Measurements from ENCODE around the gene EVPL. TPM values are rescaled to one million over a fixed set of nuclear protein-coding genes. Genes with fewer than 3 reads are reported as not detected.

The EVPL gene
- total RNA-seq, 2 experiments from 2014 or later, result 5.1 to 9.9 TPM

DNA sequence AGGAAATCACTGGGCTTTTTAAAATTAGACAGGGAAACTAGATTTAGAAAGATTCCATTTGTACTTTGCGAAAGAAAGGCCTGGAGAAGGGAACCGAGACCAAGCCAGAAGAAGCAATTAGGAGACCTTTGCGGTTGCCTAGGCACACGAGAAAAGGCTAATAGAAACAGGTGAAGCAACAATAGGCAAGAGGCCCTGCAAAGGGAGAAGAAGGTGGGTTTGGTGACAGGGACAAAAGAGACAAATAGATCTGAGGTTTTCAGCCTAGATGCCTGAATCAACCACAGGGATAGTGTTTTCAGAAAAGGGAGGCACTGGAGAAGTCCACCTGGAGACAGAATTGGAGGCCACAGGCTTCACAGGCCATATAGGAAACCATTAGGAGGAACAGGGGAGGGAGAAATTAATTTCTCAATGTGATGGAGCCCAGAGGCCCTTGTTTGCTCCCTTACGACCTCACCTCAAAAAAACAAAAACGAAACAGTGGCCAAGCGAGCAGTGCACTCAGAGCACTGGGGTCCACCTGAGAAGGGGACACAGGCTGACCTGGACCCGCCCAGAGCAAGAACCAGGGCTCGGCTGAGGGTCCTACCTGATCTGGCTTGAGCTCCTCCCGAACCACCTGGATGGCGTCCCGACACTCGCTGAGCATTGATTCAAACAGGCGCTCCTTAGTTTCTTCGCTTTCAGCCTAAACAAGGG is 22.9 kb upstream of the EVPL start:
- intact Hi-C loops (cut with micrococcal nuclease; ENCODE audit: unreplicated experiment), result loop anchor here (2.0 kb wide), 1 partner anchor 35 kb away; no protein-coding TSS in a partner anchor
- Histone ChIP-seq H3K4me2 (ENCODE audit: low read length) (no peak overlapping the region), H3K36me3 (ENCODE audit: insufficient read depth, low read length) (peaks cover 94% of the 10 kb centered on the region), H3K4me3 (ENCODE audit: low read depth, low read length, poor library complexity, severe bottlenecking) (no peak overlapping the region), H3K9me3 (ENCODE audit: low read length) (no peaks in the 10 kb centered on the region), H2AFZ (ENCODE audit: low read length) (no peak overlapping the region), H3K4me1 (ENCODE audit: insufficient read depth, low read length, poor library complexity, severe bottlenecking) (peaks cover 36% of the 10 kb centered on the region), H4K20me1 (ENCODE audit: insufficient read depth, low read length) (no peaks in the 10 kb centered on the region), H3K79me2 (ENCODE audit: insufficient read depth, low read depth, low read length) (peaks cover 3% of the 10 kb centered on the region; the same call in 1 of the 2 replicates), H3K9me2 (ENCODE audit: insufficient read depth, low read length) (no peaks in the 10 kb centered on the region), H3K27ac (ENCODE audit: low read depth, low read length, poor library complexity, severe bottlenecking) (peak overlapping the region; percentile 73)
- CTCF ChIA-PET (ENCODE audit: unreplicated experiment), result interaction anchor here (0.8 kb wide), 1 partner anchor 35 kb away, joined by 3 read pairs; no protein-coding TSS in a partner anchor
- DNase-seq (ENCODE audit: low spot score), result no peak
- no TSS peak for BruUV-seq (replicated peaks)
- POLR2A ChIA-PET, result interaction anchor here (0.9 to 2.7 kb wide), 3 partner anchors 15 to 54 kb away, joined by 3 to 10 read pairs (median 6); partner anchors contain the start of gene SRP68
- TF ChIP-seq EZH2phosphoT487 (IDR thresholded peaks at IDR 0.05; ENCODE audit: borderline replicate concordance, low read depth, low read length), result no peak
- TF ChIP-seq, protein P1, sequence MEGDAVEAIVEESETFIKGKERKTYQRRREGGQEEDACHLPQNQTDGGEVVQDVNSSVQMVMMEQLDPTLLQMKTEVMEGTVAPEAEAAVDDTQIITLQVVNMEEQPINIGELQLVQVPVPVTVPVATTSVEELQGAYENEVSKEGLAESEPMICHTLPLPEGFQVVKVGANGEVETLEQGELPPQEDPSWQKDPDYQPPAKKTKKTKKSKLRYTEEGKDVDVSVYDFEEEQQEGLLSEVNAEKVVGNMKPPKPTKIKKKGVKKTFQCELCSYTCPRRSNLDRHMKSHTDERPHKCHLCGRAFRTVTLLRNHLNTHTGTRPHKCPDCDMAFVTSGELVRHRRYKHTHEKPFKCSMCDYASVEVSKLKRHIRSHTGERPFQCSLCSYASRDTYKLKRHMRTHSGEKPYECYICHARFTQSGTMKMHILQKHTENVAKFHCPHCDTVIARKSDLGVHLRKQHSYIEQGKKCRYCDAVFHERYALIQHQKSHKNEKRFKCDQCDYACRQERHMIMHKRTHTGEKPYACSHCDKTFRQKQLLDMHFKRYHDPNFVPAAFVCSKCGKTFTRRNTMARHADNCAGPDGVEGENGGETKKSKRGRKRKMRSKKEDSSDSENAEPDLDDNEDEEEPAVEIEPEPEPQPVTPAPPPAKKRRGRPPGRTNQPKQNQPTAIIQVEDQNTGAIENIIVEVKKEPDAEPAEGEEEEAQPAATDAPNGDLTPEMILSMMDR (conservative IDR thresholded peaks at IDR 0.05; ENCODE audit: low read length), result no peak

DNA sequence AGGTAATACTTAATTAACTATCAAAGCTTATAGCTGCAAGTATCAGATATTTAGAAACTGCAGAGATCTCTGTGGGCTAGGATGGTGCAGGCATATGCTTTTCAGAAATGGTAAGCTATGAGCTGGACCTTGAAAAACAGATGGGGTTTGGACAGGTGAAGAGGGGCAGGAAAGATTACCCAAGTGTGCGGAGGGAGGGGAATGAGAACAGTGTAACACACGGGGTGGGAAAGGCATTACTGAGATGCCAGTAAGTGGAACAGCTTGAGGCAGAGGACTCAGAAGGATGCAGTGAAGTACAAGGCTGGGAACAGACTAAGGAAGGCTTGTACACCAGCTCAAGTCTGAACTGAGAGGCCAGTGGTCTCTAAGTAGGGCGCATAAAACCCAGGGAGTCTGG is 22.1 kb upstream of the EVPL start:
- TF ChIP-seq EZH2phosphoT487 (IDR thresholded peaks at IDR 0.05; ENCODE audit: borderline replicate concordance, low read depth, low read length), result no peak
- TF ChIP-seq, protein P1 (conservative IDR thresholded peaks at IDR 0.05; ENCODE audit: low read length), result no peak
- H3K36me3 ChIP-seq (ENCODE audit: insufficient read depth, low read length), result peaks cover 95% of the 10 kb centered on the region
- no TSS peak for BruUV-seq (replicated peaks)

More for the DNA sequence above, 22.1 kb upstream of the EVPL start:
- ChIA-PET CTCF (ENCODE audit: unreplicated experiment) (no interaction called here), POLR2A (interaction anchor here (0.6 to 3.0 kb wide), 10 partner anchors 8 to 139 kb away, joined by 3 to 10 read pairs (median 4); partner anchors contain the start of gene SRP68)
- Histone ChIP-seq H3K9me3 (ENCODE audit: low read length) (no peaks in the 10 kb centered on the region), H3K4me2 (ENCODE audit: low read length) (peak overlapping the region; percentile 72), H3K79me2 (ENCODE audit: insufficient read depth, low read depth, low read length) (peaks cover 3% of the 10 kb centered on the region; the same call in 1 of the 2 replicates), H4K20me1 (ENCODE audit: insufficient read depth, low read length) (no peaks in the 10 kb centered on the region), H3K4me1 (ENCODE audit: insufficient read depth, low read length, poor library complexity, severe bottlenecking) (peaks cover 36% of the 10 kb centered on the region), H3K27ac (ENCODE audit: low read depth, low read length, poor library complexity, severe bottlenecking) (peak overlapping the region; percentile 73), H2AFZ (ENCODE audit: low read length) (no peak overlapping the region; the same call in 1 of the 2 replicates), H3K4me3 (ENCODE audit: low read depth, low read length, poor library complexity, severe bottlenecking) (peak overlapping the region; percentile 39), H3K9me2 (ENCODE audit: insufficient read depth, low read length) (no peaks in the 10 kb centered on the region)
- DNase-seq (ENCODE audit: low spot score), result no peak
- intact Hi-C loops (cut with micrococcal nuclease; ENCODE audit: unreplicated experiment), result loop anchor here (2.0 kb wide), 1 partner anchor 34 kb away; no protein-coding TSS in a partner anchor

Data from OCI-LY7 (cell line).